Superior temporal gyrus (tissue), 1 donor: ENCODE measurements around the gene SKI.
"Not testable (repeated sequence)": the region's sequence is repeated elsewhere in the genome, so short reads cannot be mapped to it uniquely, and the experiment has no call there.

Source experiments
- DNase-seq: peaks from one replicate; pipeline ENCODE4 v3.0.0-alpha.2; 2016; ENCODE audit errors: extremely low spot score

Gene SKI

DNA sequence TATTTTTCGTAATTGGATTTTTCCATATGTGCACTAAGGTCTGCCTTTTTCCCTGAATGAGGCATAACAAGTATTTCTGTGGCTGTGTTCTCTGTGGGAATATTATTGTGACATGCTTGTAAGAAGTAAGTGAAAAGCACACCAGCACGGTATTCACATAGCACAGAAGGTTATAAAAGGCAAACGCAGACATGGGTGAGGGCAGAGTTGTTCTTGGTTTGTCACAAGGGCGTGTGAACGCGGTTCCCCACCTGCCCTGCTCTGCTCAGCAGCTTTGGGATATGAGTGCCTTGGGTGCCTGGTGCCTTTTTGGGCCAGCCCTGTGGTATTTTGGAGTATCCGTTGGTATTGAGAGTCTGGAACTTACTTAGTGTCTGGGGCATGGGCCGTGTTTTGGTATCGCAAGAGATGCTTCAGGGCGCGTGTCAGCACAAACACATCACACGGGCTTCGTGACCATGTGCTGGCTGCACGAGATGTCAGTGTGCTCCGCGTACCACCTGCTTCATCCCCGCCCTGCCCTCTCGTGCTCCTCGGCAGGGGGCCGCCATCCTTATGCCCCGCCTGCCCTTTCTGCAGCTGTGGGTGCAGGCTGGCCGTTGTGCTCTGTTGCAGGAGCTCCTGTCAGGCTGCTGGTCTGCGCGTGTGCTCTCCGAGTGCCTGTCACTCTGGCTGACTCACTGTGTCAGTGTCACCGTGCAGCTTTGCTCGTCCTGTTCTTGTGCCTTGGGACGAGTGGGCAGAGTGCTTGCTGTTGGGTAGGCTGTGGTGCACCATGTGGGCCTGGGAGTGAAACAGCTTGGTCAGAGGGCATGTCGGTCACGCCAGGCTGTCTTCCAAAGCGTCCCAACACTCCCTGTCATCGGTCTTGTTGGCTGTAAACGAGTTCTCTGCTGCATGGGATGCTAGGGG, 15.0 kb downstream of the SKI start:
- DNase-seq, result peak; percentile 57

DNA sequence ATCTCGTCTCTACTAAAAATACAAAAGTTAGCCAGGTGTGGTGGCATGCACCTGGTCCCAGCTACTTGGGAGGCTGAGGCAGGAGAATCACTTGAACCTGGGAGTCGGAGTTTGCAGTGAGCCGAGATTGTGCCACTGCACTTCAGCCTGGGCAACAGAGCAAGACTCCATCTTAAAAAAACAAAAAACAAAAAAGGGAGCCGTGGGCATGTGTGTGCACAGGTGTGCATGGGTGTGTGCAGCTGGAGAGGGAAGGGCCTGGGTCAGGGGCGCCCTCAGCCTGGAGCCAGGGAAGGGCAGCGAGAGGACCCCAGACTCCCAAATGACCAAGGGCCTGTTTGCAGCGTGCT, 18.9 kb downstream of the SKI start:
- not testable (repeated sequence) for DNase-seq

DNA sequence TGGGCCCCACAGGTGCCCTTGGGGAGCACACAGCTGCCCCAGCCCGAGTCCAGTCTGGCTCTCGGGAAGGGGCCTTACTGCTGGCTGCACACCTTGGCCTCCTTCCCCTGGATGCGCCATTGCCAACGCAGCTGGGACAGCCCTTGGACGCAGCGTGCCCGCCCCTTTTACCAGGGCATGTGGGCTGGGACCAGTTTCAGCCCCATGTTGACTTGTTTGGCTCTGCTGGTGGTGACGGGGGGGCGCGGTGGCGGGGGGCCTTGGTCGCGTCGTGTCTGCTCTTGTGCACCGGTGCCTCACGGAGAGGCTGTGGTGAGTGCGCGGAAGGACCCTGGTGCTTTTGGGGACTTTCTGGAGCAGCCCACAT, 19.6 kb downstream of the SKI start:
- DNase-seq, result no peak

DNA sequence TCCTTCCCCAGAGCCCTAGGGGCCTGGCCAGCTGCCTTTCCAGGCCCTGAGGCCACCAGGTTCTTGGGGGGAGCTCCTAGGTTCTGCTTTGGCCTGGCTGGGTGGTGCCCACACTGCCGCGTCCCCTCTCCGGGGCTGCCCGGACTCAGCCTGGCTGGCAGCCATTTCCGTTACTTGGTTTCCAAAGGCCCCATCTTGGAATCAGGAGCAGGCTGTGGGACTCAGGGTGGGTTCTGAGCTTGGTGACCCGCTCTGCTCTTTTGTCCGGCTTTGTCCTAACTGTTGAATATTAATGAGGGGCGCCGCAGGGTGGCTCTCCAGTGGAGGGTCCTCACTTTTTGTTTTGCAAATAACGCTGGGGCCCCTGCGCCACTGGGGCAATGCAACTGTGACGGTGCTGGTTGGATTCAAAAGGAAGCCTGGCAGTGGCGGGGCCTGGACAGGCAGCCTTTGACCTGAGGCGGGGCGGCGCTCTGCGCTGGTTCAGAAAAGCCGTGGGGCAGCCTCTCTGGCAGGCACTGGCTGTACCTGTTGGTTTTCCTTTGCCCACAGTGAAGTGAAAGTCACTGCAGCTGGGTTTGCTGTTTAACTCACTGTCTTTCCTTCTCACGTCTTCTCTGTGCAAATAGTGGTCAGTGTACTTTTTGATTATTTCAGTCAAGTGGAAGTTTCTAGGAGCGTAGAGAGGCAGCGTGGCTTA, 20.2 kb downstream of the SKI start:
- DNase-seq, result no peak

DNA sequence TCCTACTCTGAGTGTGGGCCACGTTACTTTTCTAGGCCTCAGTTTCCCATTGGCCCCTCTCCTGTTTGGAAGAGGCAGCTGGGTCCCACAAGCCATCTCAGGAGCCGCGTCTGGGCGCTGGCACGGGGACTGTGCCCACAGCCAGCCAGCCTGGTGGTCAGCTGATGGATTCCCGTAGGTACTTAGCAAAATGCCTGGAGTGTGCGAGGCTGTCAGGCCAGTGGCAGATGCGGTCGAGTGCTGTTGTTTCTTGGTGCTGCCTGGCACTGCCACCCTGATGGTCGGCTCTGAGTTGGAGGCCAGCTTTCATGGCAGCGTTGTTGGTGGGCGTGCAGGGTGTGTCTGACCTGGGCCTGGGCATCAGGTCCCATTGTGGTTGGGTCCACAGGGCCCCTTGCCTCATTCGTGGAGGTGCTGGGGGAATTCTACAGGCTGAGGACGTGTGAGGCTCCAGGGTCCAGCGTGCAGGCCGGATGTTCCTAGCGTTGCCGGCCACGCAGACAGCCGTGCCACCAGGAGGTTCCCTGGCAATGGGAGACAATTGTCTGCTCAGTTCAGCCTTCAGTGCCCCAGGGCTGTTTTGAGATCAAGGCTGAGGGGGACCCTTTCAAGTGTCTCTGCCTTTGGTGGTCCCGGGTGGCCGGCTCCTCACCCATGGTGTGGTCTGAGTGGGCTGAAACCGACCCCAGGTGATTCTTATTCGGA, 20.9 kb downstream of the SKI start:
- DNase-seq, result no peak

DNA sequence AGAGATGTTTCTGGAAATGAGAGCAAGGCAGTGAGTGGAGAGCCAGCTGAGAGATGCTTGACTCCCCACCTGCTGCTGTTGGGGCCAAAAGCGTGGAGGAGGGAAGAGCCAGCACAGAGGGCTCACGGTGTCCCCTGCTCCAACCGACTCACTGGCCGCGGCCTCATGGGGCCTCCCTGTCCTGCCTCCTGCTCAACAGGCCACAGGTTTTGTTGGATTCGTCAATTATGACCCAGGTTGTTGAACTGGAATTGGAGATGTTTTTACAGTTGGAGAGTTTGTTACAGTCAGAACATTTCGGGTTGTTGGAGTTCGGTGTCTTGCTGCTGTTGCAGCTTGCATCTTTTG, 21.4 kb downstream of the SKI start:
- DNase-seq, result no peak

DNA sequence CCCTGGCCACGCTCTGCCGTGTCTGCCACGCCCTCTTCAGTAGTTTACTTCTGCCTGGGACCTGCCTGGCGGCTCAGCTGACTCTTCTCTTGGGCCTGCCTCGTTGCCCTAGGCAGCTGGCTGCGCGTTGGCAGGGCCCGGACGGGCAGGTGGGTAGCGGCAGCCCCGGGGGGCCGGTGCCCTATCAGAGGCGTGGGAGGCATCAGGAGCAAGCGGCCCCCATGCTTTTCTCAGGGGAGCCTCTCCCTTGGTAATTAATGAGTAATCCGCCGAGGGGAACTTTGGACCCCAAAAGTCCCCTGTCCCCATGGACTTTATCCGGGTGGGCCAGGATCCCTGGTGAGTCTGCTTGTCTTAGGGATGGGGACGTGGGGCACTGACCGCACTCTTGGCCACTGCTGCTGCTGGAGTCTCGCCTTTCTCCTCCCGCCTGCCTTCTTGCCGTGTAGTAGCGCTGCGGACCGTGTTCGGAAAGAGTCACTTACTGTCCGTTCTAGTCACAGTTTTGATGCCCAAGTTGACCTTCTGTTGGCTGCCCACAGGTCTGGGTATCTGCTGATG, 22.7 kb downstream of the SKI start:
- no peak for DNase-seq

DNA sequence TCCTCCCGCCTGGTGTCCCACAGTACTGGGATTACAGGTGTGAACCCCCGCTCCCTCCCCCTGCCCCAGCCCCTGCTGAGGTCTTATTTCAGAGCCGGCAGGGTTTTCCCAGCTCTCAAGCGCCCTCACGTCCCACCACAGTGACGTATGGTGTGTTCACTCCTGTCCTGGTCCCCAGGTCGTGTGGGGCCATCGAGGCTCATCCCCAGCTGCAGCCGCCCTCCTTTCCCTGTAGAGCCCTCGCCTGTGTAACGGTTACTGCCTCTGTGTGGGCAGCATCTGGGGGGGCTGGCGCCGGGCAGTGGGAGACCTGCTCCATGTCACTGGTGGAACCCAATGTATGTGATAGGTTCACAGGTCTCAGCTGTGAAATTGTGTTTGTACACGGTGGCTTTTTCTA, 23.2 kb downstream of the SKI start:
- no peak for DNase-seq

DNA sequence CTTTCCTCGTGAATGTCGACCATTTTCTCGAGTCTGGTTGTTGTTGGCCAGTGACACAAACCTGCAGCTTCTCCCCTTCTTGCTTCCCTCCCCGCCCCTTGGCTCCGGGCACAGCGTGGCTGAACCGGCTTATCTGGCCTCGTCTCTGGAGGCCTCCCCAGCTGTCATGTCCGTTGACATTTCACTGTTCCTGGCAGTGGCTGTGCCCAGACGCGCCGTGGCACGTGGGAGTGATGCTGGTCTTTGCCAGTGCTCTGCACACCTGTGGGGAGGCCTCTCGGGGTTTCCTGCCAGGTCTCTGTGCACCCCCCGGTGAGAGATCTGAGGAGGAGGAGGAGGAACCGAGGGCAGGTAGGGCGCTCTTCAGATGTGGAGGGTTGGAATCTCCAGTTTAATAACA, 23.7 kb downstream of the SKI start:
- no peak for DNase-seq

DNA sequence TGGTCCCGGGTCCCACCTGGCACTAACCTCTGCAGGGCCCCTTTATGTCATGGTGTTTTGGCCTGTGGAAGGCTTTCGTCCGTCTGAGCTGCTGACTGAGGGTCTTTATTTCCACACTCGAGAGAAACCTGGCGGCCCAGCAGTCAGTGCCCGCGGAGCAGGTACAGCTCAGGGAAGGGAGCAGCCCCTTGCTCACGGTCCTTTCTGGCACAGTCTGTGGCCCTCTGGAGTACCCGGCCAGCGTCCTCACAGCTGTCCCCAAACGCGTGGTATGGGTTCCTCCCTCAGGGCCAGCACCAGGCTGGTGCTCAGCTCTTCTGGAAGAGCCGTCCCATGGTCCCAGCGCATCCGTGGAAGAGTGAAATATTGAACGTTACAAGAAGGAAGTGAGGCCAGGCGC, 24.3 kb downstream of the SKI start:
- DNase-seq, result no peak

DNA sequence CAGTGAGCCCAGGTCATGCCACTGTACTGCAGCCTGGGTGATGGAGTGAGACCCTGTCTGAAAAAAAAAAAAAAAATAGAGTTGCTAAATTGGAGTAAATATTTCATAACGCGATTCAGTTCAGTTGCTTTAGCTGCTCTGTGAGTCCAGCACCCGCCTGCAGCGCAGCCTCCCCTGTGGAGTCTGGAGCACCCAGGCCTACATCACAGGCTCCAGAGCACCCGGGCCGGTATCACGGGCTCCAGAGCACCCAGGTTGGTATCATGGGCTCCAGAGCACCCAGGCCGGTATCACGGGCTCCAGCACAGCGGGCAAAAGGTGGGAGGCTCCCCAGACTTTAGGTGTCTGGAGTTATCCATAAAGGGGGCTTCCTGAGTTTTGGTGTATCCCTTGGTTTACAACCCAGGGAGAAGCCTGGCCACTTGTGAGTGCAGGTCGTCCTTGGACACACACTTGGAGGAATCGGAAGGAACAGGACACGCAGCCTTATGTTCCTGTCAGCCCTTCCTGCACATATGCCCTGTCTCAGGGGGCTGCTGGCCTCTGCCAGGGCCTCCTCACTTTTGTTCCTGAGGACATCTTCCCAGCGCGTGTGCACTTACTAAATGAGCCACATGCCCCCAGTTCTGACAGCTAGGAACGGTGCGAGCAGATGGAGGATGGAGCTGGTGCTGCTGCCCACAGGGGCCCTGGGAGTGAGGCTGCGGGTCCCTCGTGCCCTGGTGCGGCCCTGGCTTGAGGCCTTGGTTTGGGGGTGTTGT, 25.1 kb downstream of the SKI start:
- DNase-seq, result no peak

DNA sequence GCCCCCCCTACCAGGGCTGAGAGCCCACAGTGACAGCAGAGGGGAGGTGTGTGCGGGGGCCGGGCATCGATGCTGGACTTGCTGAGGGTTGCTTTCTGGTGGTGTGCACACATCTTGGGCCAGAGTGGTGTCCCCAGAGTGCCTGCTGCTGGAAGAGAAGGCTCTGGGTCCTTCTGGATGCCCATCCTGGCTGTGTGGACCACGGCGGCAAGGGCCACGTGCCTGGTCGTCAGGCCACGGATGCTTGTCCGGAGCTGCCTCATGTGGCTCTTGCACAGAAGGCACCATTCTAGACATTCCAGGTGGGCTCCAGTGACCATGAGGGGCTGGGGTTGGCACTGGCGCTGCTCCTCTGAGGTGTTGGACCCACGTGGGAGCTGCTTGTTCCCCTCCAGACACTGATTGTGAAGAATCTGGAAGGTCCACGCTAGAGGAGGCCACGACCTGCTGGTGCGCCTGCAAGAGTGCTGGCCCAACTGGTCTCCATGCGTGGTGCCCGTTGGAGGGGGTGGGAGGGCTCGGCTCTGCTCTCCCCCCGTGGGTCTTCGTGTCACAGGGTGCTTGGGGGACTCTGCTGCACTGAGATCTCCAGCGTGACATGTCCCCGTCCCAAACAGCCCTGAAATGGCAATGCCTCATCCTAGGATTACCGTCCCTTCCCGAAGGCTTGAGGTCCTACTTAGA, 25.8 kb downstream of the SKI start:
- DNase-seq, result no peak

DNA sequence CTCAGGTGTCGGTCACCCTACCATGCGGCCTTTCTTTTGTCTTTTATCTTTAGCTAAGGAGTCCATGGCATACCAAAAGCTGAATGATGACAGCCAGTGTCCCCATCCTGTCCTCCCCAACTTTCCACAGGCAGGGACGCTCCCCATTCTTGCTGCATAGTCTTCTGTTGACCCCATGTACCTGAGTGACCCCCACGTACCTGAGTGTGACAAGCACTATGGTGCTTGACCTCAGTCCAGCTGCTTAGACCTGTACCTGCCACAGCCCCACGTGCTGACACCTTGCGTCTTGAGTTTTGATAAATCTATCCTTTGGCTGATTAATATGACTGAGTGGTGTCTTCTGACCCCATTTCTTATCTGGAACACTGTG, 26.9 kb downstream of the SKI start:
- no peak for DNase-seq

DNA sequence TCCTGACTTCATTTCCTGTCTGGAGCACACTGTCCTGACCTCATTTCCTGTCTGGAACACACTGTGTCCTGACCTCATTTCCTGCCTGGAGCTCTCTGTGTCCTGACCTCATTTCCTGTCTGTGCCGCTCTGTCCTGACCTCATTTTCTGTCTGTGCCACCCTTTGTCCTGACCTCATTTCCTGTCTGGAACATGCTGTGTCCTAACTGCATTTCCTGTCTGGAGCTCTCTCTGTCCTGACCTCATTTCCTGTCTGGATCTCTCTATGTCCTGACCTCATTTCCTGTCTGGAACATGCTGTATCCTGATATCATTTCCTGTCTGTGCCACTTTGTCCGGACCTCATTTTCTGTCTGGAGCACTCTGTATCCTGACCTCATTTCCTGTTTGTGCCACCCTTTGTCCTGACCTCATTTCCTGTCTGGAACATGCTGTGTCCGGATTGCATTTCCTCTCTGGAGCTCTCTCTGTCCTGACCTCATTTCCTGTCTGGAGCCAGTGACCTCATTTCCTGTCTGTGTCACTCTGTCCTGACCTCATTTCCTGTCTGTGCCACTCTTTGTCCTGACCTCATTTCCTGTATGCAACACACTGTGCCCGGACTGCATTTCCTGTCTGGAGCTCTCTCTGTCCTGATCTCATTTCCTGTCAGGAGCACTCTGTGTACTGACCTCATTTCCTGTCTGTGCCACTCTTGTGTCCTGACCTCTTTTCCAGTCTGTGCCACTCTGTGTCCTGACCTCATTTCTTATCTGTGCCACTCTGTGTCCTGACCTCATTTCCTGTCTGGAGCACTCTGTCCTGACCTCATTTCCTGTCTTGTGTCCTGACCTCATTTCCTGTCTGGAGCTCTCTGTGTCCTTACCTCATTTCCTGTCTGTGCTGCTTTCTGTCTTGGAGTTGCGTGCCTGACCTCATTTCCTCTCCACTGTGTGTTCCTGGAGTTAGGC, 27.6 kb downstream of the SKI start:
- no peak for DNase-seq

DNA sequence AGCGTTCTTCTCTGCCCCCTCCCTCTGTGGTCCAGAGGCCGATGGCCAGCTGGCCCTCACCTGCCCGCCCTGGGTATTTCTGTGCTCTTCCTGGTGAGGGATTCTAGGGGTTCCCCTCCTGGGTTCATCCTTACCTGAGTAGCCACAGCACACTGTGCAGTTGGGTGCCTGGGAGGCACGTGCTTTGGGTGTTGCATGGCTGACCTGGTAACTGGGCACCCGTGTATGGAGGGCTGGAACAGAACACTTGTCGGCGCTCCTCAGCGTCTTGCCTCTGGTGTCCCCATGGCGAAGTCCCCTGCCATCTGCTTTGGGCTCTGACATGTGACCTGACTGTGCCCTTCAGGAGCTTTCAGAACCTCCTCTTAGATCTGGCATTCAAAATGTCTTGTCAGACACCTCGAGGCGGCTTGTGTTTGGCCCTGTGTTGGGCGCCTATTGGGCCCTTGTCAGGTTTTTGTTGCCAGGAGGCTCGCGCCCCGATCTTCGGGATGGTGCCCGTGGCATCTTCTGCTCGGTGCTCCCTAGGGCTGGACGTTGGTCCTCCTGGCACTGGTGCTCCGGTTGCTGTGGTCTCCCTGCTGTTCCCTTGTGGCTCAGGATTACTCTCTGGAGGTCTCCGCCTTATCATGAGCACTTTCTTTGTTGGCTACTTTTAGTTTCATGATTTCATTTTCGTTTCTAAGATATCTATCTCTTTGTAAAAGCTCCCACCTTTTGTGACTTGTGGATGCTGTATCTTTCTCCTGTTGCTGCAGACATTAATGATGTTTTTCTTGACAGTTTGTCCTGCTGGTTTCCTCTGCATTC, 28.5 kb downstream of the SKI start:
- no peak for DNase-seq

DNA sequence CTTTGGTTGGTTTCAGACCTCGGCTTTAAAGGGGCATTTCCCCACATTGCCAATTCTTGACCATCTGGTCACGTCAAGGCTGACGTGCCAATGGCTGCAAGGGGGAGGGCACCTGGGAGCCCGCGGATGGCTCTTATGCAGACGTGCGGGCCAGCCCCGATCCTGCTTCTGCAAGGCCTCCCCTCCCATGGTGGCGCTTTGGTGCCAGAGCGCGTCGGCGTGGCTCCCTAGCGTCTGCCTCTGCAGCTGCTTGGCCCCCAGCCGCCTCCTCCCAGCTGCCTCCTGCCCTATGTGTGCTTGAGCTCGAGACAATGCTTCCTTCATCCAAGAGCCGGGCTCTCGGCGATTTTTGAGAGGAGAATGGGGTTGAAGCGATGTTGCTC, 29.1 kb downstream of the SKI start:
- peak; percentile 93 for DNase-seq

DNA sequence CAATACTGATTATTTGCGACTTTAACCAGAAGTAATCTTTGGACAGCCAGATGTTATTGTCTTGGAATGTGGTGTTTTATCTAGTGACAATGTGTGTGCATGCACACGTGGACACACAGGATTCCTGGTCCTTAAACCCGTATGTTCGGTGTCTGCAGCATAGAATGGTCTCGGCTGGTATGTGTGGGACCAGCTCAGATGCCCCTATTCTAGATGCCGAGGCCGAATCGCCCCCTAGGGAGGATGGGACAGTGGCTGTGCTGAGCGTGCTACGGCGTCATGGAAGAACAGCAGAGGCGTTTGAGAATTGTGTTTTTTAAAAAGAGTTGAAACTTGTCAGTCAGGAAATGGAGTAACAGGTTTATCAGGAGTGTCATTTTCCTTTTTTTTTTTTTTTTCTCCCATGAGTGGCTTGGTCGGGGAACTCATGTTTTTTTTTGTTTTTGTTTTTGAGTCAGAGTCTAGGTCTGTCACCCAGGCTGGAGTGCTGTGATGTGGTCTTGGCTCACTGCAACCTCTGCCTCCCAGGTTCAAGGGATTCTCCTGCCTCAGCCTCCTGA, 30.1 kb downstream of the SKI start:
- no peak for DNase-seq

DNA sequence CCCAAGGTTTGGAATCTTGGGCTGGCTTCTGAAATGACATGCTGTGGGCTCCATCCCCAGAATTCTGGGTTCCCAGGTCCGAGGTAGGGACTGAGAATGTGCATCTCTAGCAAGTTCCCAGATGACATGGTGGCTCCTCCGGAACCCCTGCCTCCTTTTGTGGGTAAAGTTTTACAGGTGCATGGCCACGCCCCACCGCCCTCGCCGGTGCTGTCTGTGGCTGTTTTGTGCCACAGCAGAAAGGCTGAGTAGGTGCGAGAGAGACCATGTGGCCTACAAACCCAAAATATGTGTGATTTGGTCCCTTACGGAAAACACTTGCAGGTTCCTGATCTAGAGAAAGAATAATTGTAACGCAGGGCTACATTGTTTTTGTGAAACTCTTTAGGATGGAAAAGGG, 30.9 kb downstream of the SKI start:
- no peak for DNase-seq
